Esophagus squamous epithelium (tissue), 5 donors: ENCODE measurements around the gene ASF1A. TPM values are rescaled to one million over a fixed set of nuclear protein-coding genes. Genes with fewer than 3 reads are reported as not detected.

Source experiments
- DNase-seq: peaks from one replicate; lab custom pipeline; 2025; lab: John Stamatoyannopoulos, UW
- H3K27ac ChIP-seq, 4 donors: fragments of 200-600 bp; sonication (generic); one replicate each; pipeline ENCODE4 v1.5.1; 2016 to 2019; ENCODE audit warnings: mild to moderate bottlenecking in 1 of 4
- H3K27me3 ChIP-seq, 4 donors: fragments of 200-600 bp; sonication (generic); 1 replicate in 3 of 4; 2 replicates in 1 of 4; pipeline versions ENCODE4 v1.5.1 to v1.6.0; 2017 to 2021; ENCODE audit warnings: antibody characterized with exemption in 1 of 4
- H3K36me3 ChIP-seq, 3 donors: fragments of 200-600 bp; sonication (generic); one replicate each; pipeline ENCODE4 v1.5.1; 2016 to 2019
- H3K4me1 ChIP-seq, 3 donors: fragments of 200-600 bp; sonication (generic); one replicate each; pipeline ENCODE4 v1.5.1; 2017 to 2019
- H3K4me3 ChIP-seq, 4 donors: fragments of 200-600 bp; sonication (generic); 1 replicate in 3 of 4; 2 replicates in 1 of 4; pipeline ENCODE4 v1.5.1; 2016 to 2019; ENCODE audit warnings: mild to moderate bottlenecking in 2 of 4, moderate library complexity in 1 of 4
- H3K9me3 ChIP-seq, 3 donors: fragments of 200-600 bp; sonication (generic); one replicate each; pipeline ENCODE4 v1.5.1; 2016 to 2019
- CTCF ChIP-seq, 6 experiments: fragments of 450-650 bp in 4 of 6; fragments of 200-600 bp in 2 of 6; sonication (generic) in 2 of 6; IDR thresholded peaks; one replicate each; pipeline ENCODE4 v1.5.1; 2016 to 2019; ENCODE audit warnings: antibody characterized with exemption in 6 of 6, mild to moderate bottlenecking in 4 of 6, moderate library complexity in 4 of 6
- POLR2A ChIP-seq, 4 donors: fragments of 450-650 bp; IDR thresholded peaks; one replicate each; pipeline ENCODE4 v1.6.1; 2017; ENCODE audit warnings: antibody characterized with exemption in 4 of 4, mild to moderate bottlenecking in 4 of 4, moderate library complexity in 3 of 4
- WGBS, 2 donors: methylation state at CpG; one replicate each; pipeline ENCODE4 v1.1.5; 2018; 5-methylcytosine and 5-hydroxymethylcytosine counted together
- intact Hi-C: fragments of 100-400 bp; cut with DNase I; formaldehyde crosslinking; loops from one replicate; pipeline ENCODE4 v1.15.0; 2022
- total RNA-seq, 4 donors: library from RNA; depleted of rRNA; stranded (reverse); fragments of >200 nt; gene quantifications; one replicate each; pipeline ENCODE4 v1.1.0, GENCODE V29; 2016
- donor health status: DM: yes; HTN: yes; CAD: no.

ASF1A gene
- total RNA-seq, 4 donors from 2014 or later: 10.0 to 16.5 (median 11.9) TPM

- 94% methylated on average over 5 of the region's 5 CpGs for WGBS, 2 donors
- H3K4me3 ChIP-seq: no peak overlapping the region
- no peak for DNase-seq
- TF ChIP-seq CTCF (IDR thresholded peaks at IDR 0.05): no peak
- TF ChIP-seq POLR2A (IDR thresholded peaks at IDR 0.05): no peak
- no peaks in the 10 kb centered on the region for H3K4me1 ChIP-seq
- no peaks in the 10 kb centered on the region for H3K9me3 ChIP-seq
- intact Hi-C loops: no loop called here
- no peaks in the 10 kb centered on the region for H3K27me3 ChIP-seq
- H3K27ac ChIP-seq: no peak overlapping the region
- no peaks in the 10 kb centered on the region for H3K36me3 ChIP-seq
These were observed 22.6 kb upstream of the ASF1A start for GRCh38 chr6:118871331-118871730.

DNA sequence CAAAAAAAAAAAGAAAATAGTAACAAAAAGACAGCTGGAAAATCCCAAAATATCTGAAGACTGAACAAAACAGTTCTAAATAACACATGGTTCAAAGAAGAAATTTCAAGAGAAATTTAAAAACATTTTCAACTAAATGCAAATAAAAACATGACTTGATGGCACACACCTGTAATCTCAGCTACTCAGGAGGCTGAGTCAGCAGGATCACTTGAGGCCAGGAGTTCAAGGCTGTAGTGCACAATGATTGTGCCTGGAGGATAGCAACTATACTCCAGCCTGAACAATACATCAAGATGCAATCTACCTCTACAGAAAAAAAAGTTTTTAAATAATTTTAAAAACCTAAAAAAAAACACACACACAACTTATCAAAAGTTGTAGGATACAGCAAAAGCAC lies 21.6 kb upstream of the ASF1A start:
- Histone ChIP-seq H3K4me3 (no peak overlapping the region), H3K27ac (no peak overlapping the region), H3K36me3 (no peaks in the 10 kb centered on the region), H3K4me1 (no peaks in the 10 kb centered on the region), H3K27me3 (no peaks in the 10 kb centered on the region), H3K9me3 (no peaks in the 10 kb centered on the region)
- DNase-seq: no peak
- TF ChIP-seq POLR2A (IDR thresholded peaks at IDR 0.05): no peak
- TF ChIP-seq CTCF (IDR thresholded peaks at IDR 0.05): no peak
- intact Hi-C loops: no loop called here

DNA sequence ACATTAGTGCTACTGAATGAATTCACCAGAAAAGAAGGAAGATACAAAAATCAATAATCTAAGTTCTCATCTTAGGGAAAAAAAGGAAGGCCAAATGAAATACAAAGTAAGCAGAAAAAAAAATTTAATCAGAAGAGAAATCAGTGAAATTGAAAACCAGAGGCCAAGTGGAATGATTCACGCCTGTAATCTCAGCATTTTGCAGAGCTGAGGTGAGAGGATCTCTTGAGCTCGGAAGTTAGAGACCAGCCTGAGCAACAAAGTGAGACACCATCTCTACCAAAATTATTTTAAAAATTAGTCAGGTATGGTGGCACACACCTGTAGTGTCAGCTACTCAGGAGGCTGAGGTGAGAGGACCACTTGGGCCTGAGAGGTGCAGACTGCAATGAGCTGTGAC lies 21.2 kb upstream of the ASF1A start:
- no peaks in the 10 kb centered on the region for H3K9me3 ChIP-seq
- no peaks in the 10 kb centered on the region for H3K4me1 ChIP-seq
- no peak overlapping the region for H3K27ac ChIP-seq
- no peak for DNase-seq
- no peaks in the 10 kb centered on the region for H3K27me3 ChIP-seq
- no peaks in the 10 kb centered on the region for H3K36me3 ChIP-seq
- intact Hi-C loops: no loop called here
- no peak for TF ChIP-seq CTCF (IDR thresholded peaks at IDR 0.05)
- TF ChIP-seq POLR2A (IDR thresholded peaks at IDR 0.05): no peak
- WGBS, 2 donors: 74 to 86% methylated on average over 2 of the region's 2 CpGs
- H3K4me3 ChIP-seq: no peak overlapping the region

DNA sequence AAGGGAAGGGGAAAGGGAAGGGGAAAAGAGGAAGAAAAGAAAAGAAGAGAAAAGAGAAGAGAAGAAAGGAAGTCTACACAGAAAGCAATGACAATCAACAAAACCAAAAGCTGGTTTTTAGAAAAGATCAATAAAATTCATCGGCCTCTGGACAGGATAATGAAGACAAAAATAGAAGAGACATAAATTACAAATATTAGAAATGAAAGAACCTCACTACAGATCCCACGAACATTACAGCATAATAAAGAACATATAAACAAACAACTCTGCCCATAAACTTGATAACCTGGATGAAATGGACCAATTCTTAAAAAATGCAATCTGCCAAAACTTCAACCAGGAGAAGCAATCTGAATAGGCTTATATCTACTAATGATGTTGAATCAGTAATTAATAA lies 20.7 kb upstream of the ASF1A start:
- Histone ChIP-seq H3K4me3 (no peak overlapping the region), H3K27ac (no peak overlapping the region), H3K9me3 (no peaks in the 10 kb centered on the region), H3K27me3 (no peaks in the 10 kb centered on the region), H3K36me3 (no peaks in the 10 kb centered on the region), H3K4me1 (no peaks in the 10 kb centered on the region)
- intact Hi-C loops: no loop called here
- TF ChIP-seq POLR2A (IDR thresholded peaks at IDR 0.05): no peak
- no peak for TF ChIP-seq CTCF (IDR thresholded peaks at IDR 0.05)
- DNase-seq: no peak
- WGBS, 2 donors: 90 to 92% methylated on average over 2 of the region's 2 CpGs

GRCh38 chr6:118875672-118876071 lies 18.3 kb upstream of the ASF1A start:
- Histone ChIP-seq H3K27ac (no peak overlapping the region), H3K27me3 (no peaks in the 10 kb centered on the region), H3K36me3 (no peaks in the 10 kb centered on the region), H3K4me3 (no peak overlapping the region), H3K4me1 (no peaks in the 10 kb centered on the region), H3K9me3 (no peaks in the 10 kb centered on the region)
- DNase-seq: no peak
- no peak for TF ChIP-seq CTCF (IDR thresholded peaks at IDR 0.05)
- no peak for TF ChIP-seq POLR2A (IDR thresholded peaks at IDR 0.05)
- 79 to 83% methylated on average over 2 of the region's 2 CpGs for WGBS, 2 donors
- intact Hi-C loops: no loop called here
